ENCODE results near the gene PPP4R3A. TPM values are rescaled to one million over a fixed set of nuclear protein-coding genes. Genes with fewer than 3 reads are reported as not detected.

PPP4R3A gene
- 108 TPM for total RNA-seq

DNA sequence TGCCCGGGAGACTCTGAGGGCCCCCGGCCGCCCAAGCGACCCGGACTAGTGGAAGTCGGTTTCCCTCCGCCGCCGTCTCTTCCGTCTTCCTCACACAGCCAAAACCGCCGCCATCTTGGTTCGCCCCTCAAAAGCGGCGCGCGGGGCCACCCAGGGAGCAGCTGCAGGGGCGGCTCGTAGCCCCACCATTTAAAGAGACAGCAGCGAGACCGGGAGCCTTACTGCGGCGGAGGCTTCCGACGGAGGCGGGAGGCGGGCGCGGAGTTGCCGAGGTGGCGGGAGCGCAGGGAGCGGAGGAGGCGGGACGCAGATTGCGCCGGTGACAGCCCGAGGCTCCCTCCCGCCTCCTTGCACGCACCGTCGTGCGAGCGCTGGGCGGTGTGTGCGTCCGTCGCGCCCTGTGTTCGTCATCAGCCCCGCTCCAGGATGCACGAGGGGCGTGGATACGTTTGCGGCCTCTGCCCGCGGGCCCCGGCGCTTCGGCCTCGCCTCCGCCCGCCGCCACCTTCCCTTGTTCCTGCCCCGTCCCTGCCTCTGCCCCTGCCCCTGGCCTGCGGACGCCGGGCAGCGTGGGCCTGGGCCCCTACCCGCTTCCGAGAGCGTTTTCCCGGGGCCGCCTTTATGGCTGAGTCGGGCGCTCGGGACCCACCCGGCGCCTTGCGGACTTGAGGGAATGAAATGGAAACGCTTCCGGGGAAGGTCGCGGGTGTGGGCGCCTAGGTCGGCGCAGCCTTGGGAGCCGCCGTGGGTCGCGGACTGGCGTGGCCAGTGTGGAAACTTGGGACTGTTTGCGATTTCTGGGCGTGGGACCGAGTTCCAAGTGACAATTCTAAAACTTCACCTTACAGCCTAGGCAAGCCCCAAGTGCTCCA, at the start of gene PPP4R3A:
TSS of gene PPP4R3A (minus strand) at position 140 of the 872 bp plus-strand sequence. CDS start 663 bp downstream, outside the sequence.

DNA sequence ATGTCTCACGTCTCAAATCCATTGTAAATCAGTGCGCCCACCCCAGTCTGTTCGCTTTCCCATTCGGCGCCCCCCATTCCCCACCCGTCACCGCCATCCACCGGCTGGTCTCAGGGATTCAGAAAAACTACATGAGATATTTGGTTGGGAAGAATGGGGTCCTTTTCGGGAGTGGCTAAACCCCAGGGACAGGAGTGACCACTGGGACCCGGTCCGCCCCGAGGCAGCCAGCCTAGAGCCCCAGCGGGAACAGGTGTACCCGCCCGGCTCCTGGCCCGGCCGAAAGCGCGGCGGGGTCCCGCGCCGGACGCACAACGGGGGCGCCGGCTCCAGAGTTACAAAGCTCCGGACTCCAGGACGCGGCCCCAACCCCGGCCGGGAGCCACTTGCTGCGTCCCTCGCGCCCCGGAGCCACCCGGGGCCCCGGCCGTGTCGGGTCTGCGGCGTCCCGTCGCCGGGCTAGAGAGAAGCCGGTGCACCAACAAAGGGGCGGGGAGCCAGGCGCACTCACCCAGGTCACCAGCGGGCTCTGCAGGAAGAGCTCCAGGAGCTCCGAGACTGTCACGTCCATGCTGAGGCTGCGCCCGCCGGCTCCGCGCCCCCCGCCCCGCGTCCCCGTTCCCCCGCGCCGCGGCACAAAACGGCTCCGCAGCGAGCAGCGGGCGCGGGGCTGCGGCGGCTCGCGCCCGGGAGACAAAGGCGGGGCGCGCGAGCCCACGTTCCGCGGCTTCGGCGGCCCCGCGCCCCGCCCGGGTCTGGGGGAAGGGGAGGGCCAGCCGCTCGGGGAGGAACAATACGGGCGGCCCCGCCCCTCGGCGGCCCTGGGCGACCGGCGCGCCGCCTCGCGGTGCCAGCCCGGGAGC, 92.8 kb downstream of the PPP4R3A start, which contains the start of gene CCDC88C:
TSS of gene CCDC88C (minus strand) at position 701 of the 863 bp plus-strand sequence. CDS start at position 571, 130 bp downstream.

Small RNA genes within 50 kb of the gene (small RNA-seq; reads per million reads assigned to genes)
- not detected for gene AL133373.1 (ENCODE audit: low replicate concordance)

Other genes with a start within 250 kb of the PPP4R3A start
- gene CCDC88C, start 92.5 kb downstream of the PPP4R3A start, total RNA-seq, result 38.6 TPM
- 0.99 TPM for gene CATSPERB, start 221.8 kb upstream of the PPP4R3A start, total RNA-seq